Stimulated activated CD8-positive, alpha-beta memory T cell treated with anti-CD3 and anti-CD28 coated beads, Interleukin-12 subunit alpha, Interleukin-12 subunit beta, amount 100 ng/mL, for 24 hours (primary cell): Measurements from ENCODE around the gene ZNF354C.
"Not testable (repeated sequence)": the region's sequence is repeated elsewhere in the genome, so short reads cannot be mapped to it uniquely, and the experiment has no call there.

Experiments used
- DNase-seq: peaks from one replicate; pipeline ENCODE4 v3.0.0-alpha.2; 2020; ENCODE audit errors: extremely low read depth

The ZNF354C gene

GRCh38 chr5:179060116-179061008 is at the start of gene ZNF354C:
Gene ZNF354C, plus strand, starts transcription at chr5:179060373. Its CDS starts 1,696 bp downstream, at chr5:179062069.
- peak; percentile 71 for DNase-seq

GRCh38 chr5:179023528-179024189 is 36.5 kb upstream of the ZNF354C start, which contains the start of gene ZNF879:
Gene ZNF879, plus strand, starts transcription at chr5:179023804. Its CDS starts 1,201 bp downstream, at chr5:179025005.
- DNase-seq: peak; percentile 80

GRCh38 chr5:179033004-179033580 is 27.1 kb upstream of the ZNF354C start:
- no peak for DNase-seq

- DNase-seq: no peak
Measured at GRCh38 chr5:179044765-179045164, 15.4 kb upstream of the ZNF354C start.

- DNase-seq: no peak
Measured at GRCh38 chr5:179051784-179052183, 8.4 kb upstream of the ZNF354C start.

- no peak for DNase-seq
Measured at GRCh38 chr5:179054036-179054785, 6.0 kb upstream of the ZNF354C start.

GRCh38 chr5:179054876-179055275 is 5.3 kb upstream of the ZNF354C start:
- DNase-seq: no peak

- no peak for DNase-seq
Measured at GRCh38 chr5:179055436-179055835, 4.7 kb upstream of the ZNF354C start.

GRCh38 chr5:179055841-179056240 is 4.3 kb upstream of the ZNF354C start:
- no peak for DNase-seq

GRCh38 chr5:179061025-179061424 is 852 bp downstream of the ZNF354C start:
- DNase-seq: no peak

- no peak for DNase-seq
Measured at GRCh38 chr5:179065703-179066102, 5.5 kb downstream of the ZNF354C start.

- no peak for DNase-seq
Measured at GRCh38 chr5:179079165-179079987, 19.2 kb downstream of the ZNF354C start.

GRCh38 chr5:179080724-179081123 is 20.6 kb downstream of the ZNF354C start:
- no peak for DNase-seq

GRCh38 chr5:179089502-179089901 is 29.3 kb downstream of the ZNF354C start:
- no peak for DNase-seq

GRCh38 chr5:179101282-179101681 is 41.1 kb downstream of the ZNF354C start:
- not testable (repeated sequence) for DNase-seq

GRCh38 chr5:179110528-179110927 is 50.4 kb downstream of the ZNF354C start:
- no peak for DNase-seq

- no peak for DNase-seq
Measured at GRCh38 chr5:179111267-179112207, 51.4 kb downstream of the ZNF354C start.

GRCh38 chr5:179112469-179113142 is 52.4 kb downstream of the ZNF354C start:
- no peak for DNase-seq

- DNase-seq: no peak
Measured at GRCh38 chr5:179113143-179113530, 53.0 kb downstream of the ZNF354C start.
